ENCODE measurements around the gene ERBIN. TPM values are rescaled to one million over a fixed set of nuclear protein-coding genes. Genes with fewer than 3 reads are reported as not detected.

Gene ERBIN
- polyA plus RNA-seq, 1 of the 3 experiments (the other 2 are of a cell fraction) = 10.3 TPM

GRCh38 chr5:65927503-65928321, 1.3 kb downstream of the ERBIN start:
- WGBS (ENCODE audit: low lambda C conversion rate) = 1% methylated on average over 13 of the region's 13 CpGs
- Histone ChIP-seq H3K9me3 (no peaks in the 10 kb centered on the region), H3K4me2 (peak overlapping the region; percentile 86), H3K36me3 (replicated peaks in 1 of 2; ENCODE audit: control insufficient read depth in 1 of 2, insufficient read depth in 2 of 2, low read length in 1 of 2) (peaks cover 6 to 13% of the 10 kb centered on the region in 2 experiments), H3K79me2 (ENCODE audit: insufficient read depth) (peaks cover 64% of the 10 kb centered on the region), H3K4me1 (ENCODE audit: control insufficient read depth in 1 of 2, insufficient read depth in 2 of 2, low read depth in 1 of 2, low read length in 1 of 2) (peaks cover 9 to 10% of the 10 kb centered on the region in 2 experiments; a peak in 3 of 4 replicates), H3K27ac (ENCODE audit: low read depth in 2 of 2, low read length in 1 of 2) (peak overlapping the region; percentile 97 to 99), H3K4me3 (ENCODE audit: low read depth in 2 of 2, low read length in 1 of 2) (peak overlapping the region; percentile 93 to 96), H3K9me2 (no peaks in the 10 kb centered on the region), H3K9ac (peak overlapping the region; percentile 99), H4K20me1 (ENCODE audit: insufficient read depth) (peaks cover 50% of the 10 kb centered on the region), H3K27me3 (ENCODE audit: insufficient read depth) (no peaks in the 10 kb centered on the region), H3F3A (replicated peaks; ENCODE audit: insufficient read depth) (peaks cover 32% of the 10 kb centered on the region), H2AFZ (ENCODE audit: low read depth) (peak overlapping the region; percentile 52; the same call in 1 of the 2 replicates)
- POLR2A ChIA-PET = interaction anchor here (1.0 kb wide), 1 partner anchor 216 kb away, joined by 3 read pairs; the partner anchor contains the start of gene SREK1
- CTCF ChIA-PET = interaction anchor here (0.5 to 1.5 kb wide), 4 partner anchors 90 to 254 kb away, joined by 3 read pairs; no protein-coding TSS in a partner anchor
- peak; percentile 45 for DNase-seq
- 0 out of 2 replicates have a peak, but pooled peaks have one; percentile 53 for TF ChIP-seq SIN3A (IDR thresholded peaks at IDR 0.05; ENCODE audit: borderline replicate concordance, low read depth, low read length)
- TF ChIP-seq FOXM1 (IDR thresholded peaks at IDR 0.05; ENCODE audit: low read depth) = 0 out of 2 replicates have a peak, but pooled peaks have one; percentile 24
- TF ChIP-seq MAX (IDR thresholded peaks at IDR 0.05; ENCODE audit: low read depth) = 0 out of 2 replicates have a peak, but pooled peaks have one; percentile 56
- TF ChIP-seq MEF2A (IDR thresholded peaks at IDR 0.05; ENCODE audit: borderline replicate concordance, low read depth) = no peak
- TF ChIP-seq MXI1 (IDR thresholded peaks at IDR 0.05; ENCODE audit: low read depth, low read length) = peak; percentile 78
- no peak for TF ChIP-seq USF2 (IDR thresholded peaks at IDR 0.05; ENCODE audit: borderline replicate concordance, low read depth, low read length)
- TF ChIP-seq NFIC (IDR thresholded peaks at IDR 0.05; ENCODE audit: borderline replicate concordance) = no peak
- TF ChIP-seq GABPA (IDR thresholded peaks at IDR 0.05; ENCODE audit: low read depth) = no peak
- TF ChIP-seq JUND (IDR thresholded peaks at IDR 0.05) = no peak
- no peak for TF ChIP-seq FOSL2 (IDR thresholded peaks at IDR 0.05; ENCODE audit: borderline replicate concordance, low read depth)
- TF ChIP-seq ZBTB33 (IDR thresholded peaks at IDR 0.05; ENCODE audit: borderline replicate concordance, low read depth) = no peak
- no peak for TF ChIP-seq CHD2 (IDR thresholded peaks at IDR 0.05; ENCODE audit: low read length, partially characterized antibody)
- TF ChIP-seq FOXJ3 (CRISPR knock-in tag; IDR thresholded peaks at IDR 0.05) = no peak
- no peak for TF ChIP-seq REST (IDR thresholded peaks at IDR 0.05; ENCODE audit: low read depth, low read length)
- no peak for TF ChIP-seq ELF1 (IDR thresholded peaks at IDR 0.05)
- TF ChIP-seq GATA2 (CRISPR knock-in tag; IDR thresholded peaks at IDR 0.05) = no peak
- TF ChIP-seq USF1 (IDR thresholded peaks at IDR 0.05; ENCODE audit: borderline replicate concordance, low read depth) = no peak
- TF ChIP-seq IRF3 (IDR thresholded peaks at IDR 0.05; ENCODE audit: low read depth, low read length) = no peak
- TF ChIP-seq TAF1 (IDR thresholded peaks at IDR 0.05; ENCODE audit: borderline replicate concordance, low read depth, low read length) = peak; percentile 50; the same call in 1 of the 2 replicates
- TF ChIP-seq EZH2phosphoT487 (IDR thresholded peaks at IDR 0.05; ENCODE audit: borderline replicate concordance, low read depth) = no peak
- no peak for TF ChIP-seq RAD21 (IDR thresholded peaks at IDR 0.05; ENCODE audit: low read length)
- TF ChIP-seq EP300 (IDR thresholded peaks at IDR 0.05; ENCODE audit: borderline replicate concordance in 1 of 2, low read depth in 1 of 2, low read length in 1 of 2) = no peak
- TF ChIP-seq RXRA (IDR thresholded peaks at IDR 0.05; ENCODE audit: borderline replicate concordance, low read depth) = no peak

Data from SK-N-SH (cell line).